ENCODE results near the gene GGCX. TPM values are rescaled to one million over a fixed set of nuclear protein-coding genes. Genes with fewer than 3 reads are reported as not detected.

Gene GGCX
- total RNA-seq, 1 donor from 2014 or later: 58.2 TPM

- Mint-ChIP-seq H3K36me3 (ENCODE audit: unreplicated experiment) (peaks cover 2% of the 10 kb centered on the region), H3K9me3 (ENCODE audit: unreplicated experiment) (no peaks in the 10 kb centered on the region), H3K27ac (ENCODE audit: unreplicated experiment) (no peak overlapping the region), H3K4me3 (ENCODE audit: unreplicated experiment) (no peak overlapping the region), H3K27me3 (ENCODE audit: unreplicated experiment) (no peaks in the 10 kb centered on the region), H3K4me1 (ENCODE audit: unreplicated experiment) (peaks cover 19% of the 10 kb centered on the region)
- no peak for DNase-seq (ENCODE audit: extremely low spot score, unreplicated experiment)
- no peak for TF ChIP-seq CTCF (IDR thresholded peaks at IDR 0.05)
Observed at GRCh38 chr2:85534881-85535280, 26.4 kb downstream of the GGCX start.

- H3K36me3 Mint-ChIP-seq (ENCODE audit: unreplicated experiment): peaks cover 2% of the 10 kb centered on the region
Observed at GRCh38 chr2:85534099-85534498, 27.2 kb downstream of the GGCX start.

GRCh38 chr2:85531589-85531988 is 29.7 kb downstream of the GGCX start:
- no peaks in the 10 kb centered on the region for H3K9me3 Mint-ChIP-seq (ENCODE audit: unreplicated experiment)
- no peak overlapping the region for H3K4me3 Mint-ChIP-seq (ENCODE audit: unreplicated experiment)

More at GRCh38 chr2:85534099-85534498, 27.2 kb downstream of the GGCX start:
- no peak overlapping the region for H3K4me3 Mint-ChIP-seq (ENCODE audit: unreplicated experiment)
- no peaks in the 10 kb centered on the region for H3K9me3 Mint-ChIP-seq (ENCODE audit: unreplicated experiment)
- no peak overlapping the region for H3K27ac Mint-ChIP-seq (ENCODE audit: unreplicated experiment)
- H3K27me3 Mint-ChIP-seq (ENCODE audit: unreplicated experiment): peaks cover 3% of the 10 kb centered on the region
- DNase-seq (ENCODE audit: extremely low spot score, unreplicated experiment): no peak
- TF ChIP-seq CTCF (IDR thresholded peaks at IDR 0.05): no peak
- peaks cover 19% of the 10 kb centered on the region for H3K4me1 Mint-ChIP-seq (ENCODE audit: unreplicated experiment)

GRCh38 chr2:85529809-85530208 is 31.5 kb downstream of the GGCX start:
- no peak for TF ChIP-seq CTCF (IDR thresholded peaks at IDR 0.05)
- peaks cover 2% of the 10 kb centered on the region for H3K4me1 Mint-ChIP-seq (ENCODE audit: unreplicated experiment)
- no peak overlapping the region for H3K4me3 Mint-ChIP-seq (ENCODE audit: unreplicated experiment)
- DNase-seq (ENCODE audit: extremely low spot score, unreplicated experiment): no peak
- peaks cover 21% of the 10 kb centered on the region for H3K27me3 Mint-ChIP-seq (ENCODE audit: unreplicated experiment)
- H3K27ac Mint-ChIP-seq (ENCODE audit: unreplicated experiment): no peak overlapping the region
- no peaks in the 10 kb centered on the region for H3K9me3 Mint-ChIP-seq (ENCODE audit: unreplicated experiment)
- no peaks in the 10 kb centered on the region for H3K36me3 Mint-ChIP-seq (ENCODE audit: unreplicated experiment)

More at GRCh38 chr2:85531589-85531988, 29.7 kb downstream of the GGCX start:
- Mint-ChIP-seq H3K36me3 (ENCODE audit: unreplicated experiment) (peaks cover 2% of the 10 kb centered on the region), H3K27ac (ENCODE audit: unreplicated experiment) (no peak overlapping the region), H3K4me1 (ENCODE audit: unreplicated experiment) (peaks cover 4% of the 10 kb centered on the region), H3K27me3 (ENCODE audit: unreplicated experiment) (peaks cover 20% of the 10 kb centered on the region)
- DNase-seq (ENCODE audit: extremely low spot score, unreplicated experiment): no peak
- no peak for TF ChIP-seq CTCF (IDR thresholded peaks at IDR 0.05)

- TF ChIP-seq CTCF (IDR thresholded peaks at IDR 0.05): no peak
- H3K27ac Mint-ChIP-seq (ENCODE audit: unreplicated experiment): no peak overlapping the region
- no peaks in the 10 kb centered on the region for H3K36me3 Mint-ChIP-seq (ENCODE audit: unreplicated experiment)
- peaks cover 15% of the 10 kb centered on the region for H3K4me1 Mint-ChIP-seq (ENCODE audit: unreplicated experiment)
- H3K9me3 Mint-ChIP-seq (ENCODE audit: unreplicated experiment): no peaks in the 10 kb centered on the region
- H3K4me3 Mint-ChIP-seq (ENCODE audit: unreplicated experiment): no peak overlapping the region
- H3K27me3 Mint-ChIP-seq (ENCODE audit: unreplicated experiment): peaks cover 21% of the 10 kb centered on the region
- no peak for DNase-seq (ENCODE audit: extremely low spot score, unreplicated experiment)
Observed at GRCh38 chr2:85528355-85528754, 32.9 kb downstream of the GGCX start.

Data from osteocyte (in vitro differentiated cells).